Measurements from ENCODE around the gene FNBP1.

DNA sequence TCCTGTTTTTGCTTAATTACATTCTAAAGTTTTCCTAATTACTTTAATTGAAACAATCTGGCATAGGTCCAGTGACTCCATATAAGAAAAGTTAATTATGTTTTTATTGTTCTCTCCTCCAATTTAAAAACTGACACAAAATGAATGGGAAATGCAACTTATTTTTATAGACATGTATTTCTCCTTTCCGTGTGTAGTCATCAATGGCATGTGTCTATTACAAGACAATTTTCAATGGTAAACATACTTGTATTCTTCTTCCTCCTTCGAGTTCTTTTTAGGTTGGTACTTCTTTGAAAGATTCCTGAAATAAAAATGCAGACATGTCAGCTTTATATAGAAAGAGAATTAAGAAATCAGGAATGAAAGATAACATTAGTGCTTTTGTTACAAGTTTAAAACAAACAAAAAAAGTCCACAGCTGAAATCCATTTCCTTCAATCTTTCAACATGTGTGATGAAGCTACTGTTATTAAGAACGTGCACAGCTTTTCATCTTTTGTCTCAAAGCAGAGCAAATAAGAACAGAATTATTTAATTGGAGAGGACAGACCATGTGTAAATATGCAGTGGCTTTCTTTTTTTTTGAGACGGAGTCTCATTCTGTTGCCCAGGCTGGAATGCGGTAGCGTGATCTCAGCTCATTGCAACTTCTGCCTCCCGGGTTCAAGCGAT is 63.8 kb downstream of the FNBP1 start:
- TF ChIP-seq SP1 (IDR thresholded peaks at IDR 0.05), result no peak
- no peak for TF ChIP-seq ZNF384 (IDR thresholded peaks at IDR 0.05)
- TF ChIP-seq ELF4 (IDR thresholded peaks at IDR 0.05), result no peak
- TF ChIP-seq PKNOX1 (IDR thresholded peaks at IDR 0.05), result no peak
- no peak for TF ChIP-seq FOXM1 (IDR thresholded peaks at IDR 0.05; ENCODE audit: borderline replicate concordance)
- TF ChIP-seq HDGF (IDR thresholded peaks at IDR 0.05; ENCODE audit: borderline replicate concordance), result no peak
- no peak for TF ChIP-seq NFRKB (IDR thresholded peaks at IDR 0.05)
- no peak for TF ChIP-seq FOXK2 (IDR thresholded peaks at IDR 0.05)
- TF ChIP-seq LEF1 (IDR thresholded peaks at IDR 0.05; ENCODE audit: borderline replicate concordance), result no peak
